GM23338 (cell line): ENCODE data around the gene MAPT. TPM values are rescaled to one million over a fixed set of nuclear protein-coding genes. Genes with fewer than 3 reads are reported as not detected.

Source experiments
- ATAC-seq: fragments of 200-7000 bp; cut with Tn5 transposase; 3 replicates; pipeline ENCODE4 v1.9.1; 2020
- DNase-seq: peaks from one replicate; pipeline ENCODE4 v3.0.0-alpha.2; 2015; ENCODE audit warnings: low spot score
- H2AFZ ChIP-seq: fragments of 200-600 bp; sonication (generic); 2 replicates; pipeline ENCODE4 v1.8.0; 2016; ENCODE audit warnings: antibody characterized with exemption, mild to moderate bottlenecking, moderate library complexity
- H3F3A ChIP-seq: fragments of 200-600 bp; sonication (generic); replicated peaks from 2 replicates; pipeline ENCODE4 v1.8.0; 2017; ENCODE audit warnings: antibody characterized with exemption, mixed run types, low read depth
- H3K27ac ChIP-seq: fragments of 200-600 bp; sonication (generic); 2 replicates; pipeline ENCODE4 v1.6.1; 2016; ENCODE audit warnings: low read depth
- H3K27me3 ChIP-seq: fragments of 200-600 bp; sonication (generic); 2 replicates; pipeline ENCODE4 v1.8.0; 2016; ENCODE audit warnings: mild to moderate bottlenecking, mixed run types, moderate library complexity; ENCODE audit not compliant: insufficient read depth
- H3K36me3 ChIP-seq: fragments of 200-600 bp; sonication (generic); 2 replicates; pipeline ENCODE4 v1.8.0; 2016; ENCODE audit warnings: mild to moderate bottlenecking; ENCODE audit not compliant: insufficient read depth
- H3K4me1 ChIP-seq: fragments of 200-600 bp; sonication (generic); 2 replicates; pipeline ENCODE4 v1.8.0; 2016; ENCODE audit warnings: mild to moderate bottlenecking, moderate library complexity; ENCODE audit not compliant: insufficient read depth
- H3K4me2 ChIP-seq: fragments of 200-600 bp; sonication (generic); 2 replicates; pipeline ENCODE4 v1.7.1; 2017; ENCODE audit warnings: mixed run types
- H3K4me3 ChIP-seq: fragments of 200-600 bp; sonication (generic); 2 replicates; pipeline ENCODE4 v1.6.1; 2016; ENCODE audit warnings: mixed run types
- H3K79me2 ChIP-seq: fragments of 200-600 bp; sonication (generic); replicated peaks from 2 replicates; pipeline ENCODE4 v1.8.0; 2017; ENCODE audit warnings: mild to moderate bottlenecking; ENCODE audit not compliant: insufficient read depth
- H3K9me2 ChIP-seq: fragments of 200-600 bp; sonication (generic); 2 replicates; pipeline ENCODE4 v1.8.0; 2017; ENCODE audit not compliant: insufficient read depth
- H4K20me1 ChIP-seq: fragments of 200-600 bp; sonication (generic); replicated peaks from 2 replicates; pipeline ENCODE4 v1.8.0; 2017; ENCODE audit warnings: mild to moderate bottlenecking; ENCODE audit not compliant: insufficient read depth
- H3K27ac Mint-ChIP-seq: 2 replicates; pipeline ENCODE4 v1.8.0; 2020; ENCODE audit warnings: inconsistent platforms, mild to moderate bottlenecking, moderate library complexity, mixed read lengths
- H3K27me3 Mint-ChIP-seq: 3 replicates; pipeline ENCODE4 v1.8.0; 2022; ENCODE audit warnings: low read depth, mild to moderate bottlenecking, moderate library complexity, mixed read lengths, inconsistent platforms; ENCODE audit not compliant: insufficient read depth, poor library complexity
- H3K36me3 Mint-ChIP-seq: 3 replicates; pipeline ENCODE4 v1.8.0; 2021; ENCODE audit warnings: low read depth, mild to moderate bottlenecking, inconsistent platforms, moderate library complexity, mixed read lengths
- H3K4me1 Mint-ChIP-seq: 3 replicates; pipeline ENCODE4 v1.8.0; 2020; ENCODE audit warnings: mild to moderate bottlenecking, inconsistent platforms, mixed read lengths
- H3K4me3 Mint-ChIP-seq: 3 replicates; pipeline ENCODE4 v1.8.0; 2021; ENCODE audit warnings: moderate library complexity, mild to moderate bottlenecking, inconsistent platforms, mixed read lengths
- H3K9me3 Mint-ChIP-seq: 3 replicates; pipeline ENCODE4 v1.8.0; 2020; ENCODE audit warnings: moderate library complexity, mild to moderate bottlenecking, inconsistent platforms, mixed read lengths
- CREB1 ChIP-seq: fragments of 250-450 bp; sonication (Bioruptor Pico); IDR thresholded peaks from 2 replicates; pipeline ENCODE4 v1.5.0; 2020; ENCODE audit warnings: low read depth, mild to moderate bottlenecking, moderate library complexity
- EZH2 ChIP-seq: fragments of 200-600 bp; sonication (generic); IDR thresholded peaks from one replicate; pipeline ENCODE4 v1.8.0; 2017; ENCODE audit warnings: antibody characterized with exemption, mild to moderate bottlenecking, low read depth; ENCODE audit not compliant: unreplicated experiment
- EZH2phosphoT487 ChIP-seq: fragments of 200-600 bp; sonication (generic); IDR thresholded peaks from one replicate; pipeline ENCODE4 v1.8.1; 2018; ENCODE audit warnings: antibody characterized with exemption; ENCODE audit not compliant: unreplicated experiment
- JUNB ChIP-seq: IDR thresholded peaks from one replicate; pipeline ENCODE4 v1.6.1; 2016; ENCODE audit warnings: antibody characterized with exemption; ENCODE audit not compliant: unreplicated experiment
- NANOG ChIP-seq: IDR thresholded peaks from 2 replicates; pipeline ENCODE4 v1.6.1; 2016; ENCODE audit warnings: antibody characterized with exemption, borderline replicate concordance
- POLR2AphosphoS5 ChIP-seq: IDR thresholded peaks from 2 replicates; pipeline ENCODE4 v1.6.1; 2016; ENCODE audit warnings: antibody characterized with exemption, low read depth
- REST ChIP-seq: IDR thresholded peaks from one replicate; pipeline ENCODE4 v1.6.1; 2018; ENCODE audit warnings: antibody characterized with exemption; ENCODE audit not compliant: unreplicated experiment
- STAT1 ChIP-seq: IDR thresholded peaks from one replicate; pipeline ENCODE4 v1.6.1; 2016; ENCODE audit warnings: antibody characterized with exemption; ENCODE audit not compliant: unreplicated experiment
- ZNF114 ChIP-seq: fragments of 250-450 bp; sonication (Bioruptor Pico); IDR thresholded peaks from 2 replicates; pipeline ENCODE4 v1.5.0; 2020; ENCODE audit warnings: mild to moderate bottlenecking, moderate library complexity
- ZNF331 ChIP-seq: fragments of 250-450 bp; sonication (Bioruptor Pico); IDR thresholded peaks from 2 replicates; pipeline ENCODE4 v1.5.0; 2020; ENCODE audit warnings: low read depth, mild to moderate bottlenecking, moderate library complexity
- polyA plus RNA-seq: library from polyadenylated mRNA; unstranded; fragments of >200 nt; fragmentation: Nextera tagmentation; extraction: Ambion mirVana; gene quantifications from 2 replicates; pipeline ENCODE4 v1.2.1, GENCODE V29; 2016
- total RNA-seq: library from RNA; depleted of rRNA; stranded (reverse); fragments of >200 nt; shearing (Covaris generic); gene quantifications from 2 replicates; pipeline ENCODE4 v1.2.3, GENCODE V29; 2014
- TF ChIP-seq, protein P1 (sequence below): fragments of 250-450 bp; sonication (Bioruptor Pico); IDR thresholded peaks from 2 replicates; pipeline ENCODE4 v1.5.0; 2020; ENCODE audit warnings: mild to moderate bottlenecking, moderate library complexity
- TF ChIP-seq, protein P2 (sequence below), 2 experiments: fragments of 200-600 bp in 1 of 2; sonication (generic) in 1 of 2; conservative IDR thresholded peaks; 2 replicates each; pipeline versions ENCODE4 v1.5.1 to v1.6.1; 2016 to 2017; ENCODE audit warnings: antibody characterized with exemption in 2 of 2, low read depth in 2 of 2, mild to moderate bottlenecking in 2 of 2, moderate library complexity in 1 of 2
- TF ChIP-seq, protein P3 (sequence below): IDR thresholded peaks from 2 replicates; pipeline ENCODE4 v1.6.1; 2016; ENCODE audit warnings: antibody characterized with exemption

Gene MAPT
- total and polyA plus RNA-seq, 2 experiments from 2014 or later, result 1.1 to 2.1 TPM

DNA sequence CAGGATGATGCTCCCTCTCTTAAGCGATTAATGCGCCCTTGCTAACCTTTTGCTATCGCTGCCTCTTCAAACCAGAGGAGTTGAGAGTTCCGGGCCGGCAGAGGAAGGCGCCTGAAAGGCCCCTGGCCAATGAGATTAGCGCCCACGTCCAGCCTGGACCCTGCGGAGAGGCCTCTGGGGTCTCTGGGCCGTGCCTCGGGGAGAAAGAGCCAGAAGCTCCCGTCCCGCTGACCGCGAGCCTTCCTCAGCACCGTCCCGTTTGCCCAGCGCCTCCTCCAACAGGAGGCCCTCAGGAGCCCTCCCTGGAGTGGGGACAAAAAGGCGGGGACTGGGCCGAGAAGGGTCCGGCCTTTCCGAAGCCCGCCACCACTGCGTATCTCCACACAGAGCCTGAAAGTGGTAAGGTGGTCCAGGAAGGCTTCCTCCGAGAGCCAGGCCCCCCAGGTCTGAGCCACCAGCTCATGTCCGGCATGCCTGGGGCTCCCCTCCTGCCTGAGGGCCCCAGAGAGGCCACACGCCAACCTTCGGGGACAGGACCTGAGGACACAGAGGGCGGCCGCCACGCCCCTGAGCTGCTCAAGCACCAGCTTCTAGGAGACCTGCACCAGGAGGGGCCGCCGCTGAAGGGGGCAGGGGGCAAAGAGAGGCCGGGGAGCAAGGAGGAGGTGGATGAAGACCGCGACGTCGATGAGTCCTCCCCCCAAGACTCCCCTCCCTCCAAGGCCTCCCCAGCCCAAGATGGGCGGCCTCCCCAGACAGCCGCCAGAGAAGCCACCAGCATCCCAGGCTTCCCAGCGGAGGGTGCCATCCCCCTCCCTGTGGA is 88.6 kb downstream of the MAPT start:
- H3K4me3 Mint-ChIP-seq, result no peak overlapping the region
- H3K27ac ChIP-seq, result no peak overlapping the region
- H3F3A ChIP-seq, result no peaks in the 10 kb centered on the region
- H4K20me1 ChIP-seq, result no peaks in the 10 kb centered on the region
- peaks cover 3% of the 10 kb centered on the region; the same call in 2 of the 3 replicates for H3K4me1 Mint-ChIP-seq
- no peak for DNase-seq
- H3K36me3 ChIP-seq, result no peaks in the 10 kb centered on the region
- no peaks in the 10 kb centered on the region for H3K79me2 ChIP-seq
- H3K4me2 ChIP-seq, result no peak overlapping the region
- H3K27ac Mint-ChIP-seq, result no peak overlapping the region
- TF ChIP-seq REST, result no peak
- TF ChIP-seq JUNB, result no peak
- TF ChIP-seq NANOG, result no peak
- TF ChIP-seq STAT1, result no peak
- no peak for TF ChIP-seq ZNF114 (CRISPR knock-in tag)
- no peak for TF ChIP-seq EZH2
- TF ChIP-seq ZNF331 (CRISPR knock-in tag), result no peak
- TF ChIP-seq, protein P1, sequence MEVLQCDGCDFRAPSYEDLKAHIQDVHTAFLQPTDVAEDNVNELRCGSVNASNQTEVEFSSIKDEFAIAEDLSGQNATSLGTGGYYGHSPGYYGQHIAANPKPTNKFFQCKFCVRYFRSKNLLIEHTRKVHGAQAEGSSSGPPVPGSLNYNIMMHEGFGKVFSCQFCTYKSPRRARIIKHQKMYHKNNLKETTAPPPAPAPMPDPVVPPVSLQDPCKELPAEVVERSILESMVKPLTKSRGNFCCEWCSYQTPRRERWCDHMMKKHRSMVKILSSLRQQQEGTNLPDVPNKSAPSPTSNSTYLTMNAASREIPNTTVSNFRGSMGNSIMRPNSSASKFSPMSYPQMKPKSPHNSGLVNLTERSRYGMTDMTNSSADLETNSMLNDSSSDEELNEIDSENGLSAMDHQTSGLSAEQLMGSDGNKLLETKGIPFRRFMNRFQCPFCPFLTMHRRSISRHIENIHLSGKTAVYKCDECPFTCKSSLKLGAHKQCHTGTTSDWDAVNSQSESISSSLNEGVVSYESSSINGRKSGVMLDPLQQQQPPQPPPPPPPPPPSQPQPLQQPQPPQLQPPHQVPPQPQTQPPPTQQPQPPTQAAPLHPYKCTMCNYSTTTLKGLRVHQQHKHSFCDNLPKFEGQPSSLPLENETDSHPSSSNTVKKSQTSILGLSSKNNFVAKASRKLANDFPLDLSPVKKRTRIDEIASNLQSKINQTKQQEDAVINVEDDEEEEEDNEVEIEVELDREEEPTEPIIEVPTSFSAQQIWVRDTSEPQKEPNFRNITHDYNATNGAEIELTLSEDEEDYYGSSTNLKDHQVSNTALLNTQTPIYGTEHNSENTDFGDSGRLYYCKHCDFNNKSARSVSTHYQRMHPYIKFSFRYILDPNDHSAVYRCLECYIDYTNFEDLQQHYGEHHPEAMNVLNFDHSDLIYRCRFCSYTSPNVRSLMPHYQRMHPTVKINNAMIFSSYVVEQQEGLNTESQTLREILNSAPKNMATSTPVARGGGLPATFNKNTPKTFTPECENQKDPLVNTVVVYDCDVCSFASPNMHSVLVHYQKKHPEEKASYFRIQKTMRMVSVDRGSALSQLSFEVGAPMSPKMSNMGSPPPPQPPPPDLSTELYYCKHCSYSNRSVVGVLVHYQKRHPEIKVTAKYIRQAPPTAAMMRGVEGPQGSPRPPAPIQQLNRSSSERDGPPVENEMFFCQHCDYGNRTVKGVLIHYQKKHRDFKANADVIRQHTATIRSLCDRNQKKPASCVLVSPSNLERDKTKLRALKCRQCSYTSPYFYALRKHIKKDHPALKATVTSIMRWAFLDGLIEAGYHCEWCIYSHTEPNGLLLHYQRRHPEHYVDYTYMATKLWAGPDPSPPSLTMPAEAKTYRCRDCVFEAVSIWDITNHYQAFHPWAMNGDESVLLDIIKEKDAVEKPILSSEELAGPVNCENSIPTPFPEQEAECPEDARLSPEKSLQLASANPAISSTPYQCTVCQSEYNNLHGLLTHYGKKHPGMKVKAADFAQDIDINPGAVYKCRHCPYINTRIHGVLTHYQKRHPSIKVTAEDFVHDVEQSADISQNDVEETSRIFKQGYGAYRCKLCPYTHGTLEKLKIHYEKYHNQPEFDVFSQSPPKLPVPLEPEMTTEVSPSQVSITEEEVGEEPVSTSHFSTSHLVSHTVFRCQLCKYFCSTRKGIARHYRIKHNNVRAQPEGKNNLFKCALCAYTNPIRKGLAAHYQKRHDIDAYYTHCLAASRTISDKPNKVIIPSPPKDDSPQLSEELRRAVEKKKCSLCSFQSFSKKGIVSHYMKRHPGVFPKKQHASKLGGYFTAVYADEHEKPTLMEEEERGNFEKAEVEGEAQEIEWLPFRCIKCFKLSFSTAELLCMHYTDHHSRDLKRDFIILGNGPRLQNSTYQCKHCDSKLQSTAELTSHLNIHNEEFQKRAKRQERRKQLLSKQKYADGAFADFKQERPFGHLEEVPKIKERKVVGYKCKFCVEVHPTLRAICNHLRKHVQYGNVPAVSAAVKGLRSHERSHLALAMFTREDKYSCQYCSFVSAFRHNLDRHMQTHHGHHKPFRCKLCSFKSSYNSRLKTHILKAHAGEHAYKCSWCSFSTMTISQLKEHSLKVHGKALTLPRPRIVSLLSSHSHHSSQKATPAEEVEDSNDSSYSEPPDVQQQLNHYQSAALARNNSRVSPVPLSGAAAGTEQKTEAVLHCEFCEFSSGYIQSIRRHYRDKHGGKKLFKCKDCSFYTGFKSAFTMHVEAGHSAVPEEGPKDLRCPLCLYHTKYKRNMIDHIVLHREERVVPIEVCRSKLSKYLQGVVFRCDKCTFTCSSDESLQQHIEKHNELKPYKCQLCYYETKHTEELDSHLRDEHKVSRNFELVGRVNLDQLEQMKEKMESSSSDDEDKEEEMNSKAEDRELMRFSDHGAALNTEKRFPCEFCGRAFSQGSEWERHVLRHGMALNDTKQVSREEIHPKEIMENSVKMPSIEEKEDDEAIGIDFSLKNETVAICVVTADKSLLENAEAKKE (CRISPR knock-in tag), result no peak
- TF ChIP-seq POLR2AphosphoS5, result no peak
- TF ChIP-seq, protein P2, sequence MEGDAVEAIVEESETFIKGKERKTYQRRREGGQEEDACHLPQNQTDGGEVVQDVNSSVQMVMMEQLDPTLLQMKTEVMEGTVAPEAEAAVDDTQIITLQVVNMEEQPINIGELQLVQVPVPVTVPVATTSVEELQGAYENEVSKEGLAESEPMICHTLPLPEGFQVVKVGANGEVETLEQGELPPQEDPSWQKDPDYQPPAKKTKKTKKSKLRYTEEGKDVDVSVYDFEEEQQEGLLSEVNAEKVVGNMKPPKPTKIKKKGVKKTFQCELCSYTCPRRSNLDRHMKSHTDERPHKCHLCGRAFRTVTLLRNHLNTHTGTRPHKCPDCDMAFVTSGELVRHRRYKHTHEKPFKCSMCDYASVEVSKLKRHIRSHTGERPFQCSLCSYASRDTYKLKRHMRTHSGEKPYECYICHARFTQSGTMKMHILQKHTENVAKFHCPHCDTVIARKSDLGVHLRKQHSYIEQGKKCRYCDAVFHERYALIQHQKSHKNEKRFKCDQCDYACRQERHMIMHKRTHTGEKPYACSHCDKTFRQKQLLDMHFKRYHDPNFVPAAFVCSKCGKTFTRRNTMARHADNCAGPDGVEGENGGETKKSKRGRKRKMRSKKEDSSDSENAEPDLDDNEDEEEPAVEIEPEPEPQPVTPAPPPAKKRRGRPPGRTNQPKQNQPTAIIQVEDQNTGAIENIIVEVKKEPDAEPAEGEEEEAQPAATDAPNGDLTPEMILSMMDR (conservative IDR thresholded peaks at IDR 0.05; ENCODE audit: low read depth in 2 of 2), result no peak
- TF ChIP-seq EZH2phosphoT487, result no peak
- no peak for TF ChIP-seq CREB1 (CRISPR knock-in tag)
- TF ChIP-seq, protein P3, sequence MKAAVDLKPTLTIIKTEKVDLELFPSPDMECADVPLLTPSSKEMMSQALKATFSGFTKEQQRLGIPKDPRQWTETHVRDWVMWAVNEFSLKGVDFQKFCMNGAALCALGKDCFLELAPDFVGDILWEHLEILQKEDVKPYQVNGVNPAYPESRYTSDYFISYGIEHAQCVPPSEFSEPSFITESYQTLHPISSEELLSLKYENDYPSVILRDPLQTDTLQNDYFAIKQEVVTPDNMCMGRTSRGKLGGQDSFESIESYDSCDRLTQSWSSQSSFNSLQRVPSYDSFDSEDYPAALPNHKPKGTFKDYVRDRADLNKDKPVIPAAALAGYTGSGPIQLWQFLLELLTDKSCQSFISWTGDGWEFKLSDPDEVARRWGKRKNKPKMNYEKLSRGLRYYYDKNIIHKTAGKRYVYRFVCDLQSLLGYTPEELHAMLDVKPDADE, result no peak
- no peak overlapping the region for H3K4me3 ChIP-seq
- H3K27me3 ChIP-seq, result no peaks in the 10 kb centered on the region
- H3K27me3 Mint-ChIP-seq, result peaks cover 1% of the 10 kb centered on the region
- no peaks in the 10 kb centered on the region for H3K9me2 ChIP-seq
- peak; percentile 14; the same call in 2 of the 3 replicates for ATAC-seq
- H3K9me3 Mint-ChIP-seq, result no peaks in the 10 kb centered on the region
- no peaks in the 10 kb centered on the region for H3K36me3 Mint-ChIP-seq
- no peaks in the 10 kb centered on the region for H3K4me1 ChIP-seq
- H2AFZ ChIP-seq, result peak overlapping the region; percentile 63; the same call in 1 of the 2 replicates
